Right atrium auricular region (tissue), 2 donors: Measurements from ENCODE around the gene ARMH3. TPM values are rescaled to one million over a fixed set of nuclear protein-coding genes. Genes with fewer than 3 reads are reported as not detected.

Experiments
- DNase-seq: peaks from one replicate; pipeline ENCODE4 v3.0.0-alpha.2; 2019; ENCODE audit warnings: low spot score
- H3K27ac ChIP-seq, 2 donors: fragments of 200-600 bp; sonication (generic); 1 replicate in 1 of 2; 2 replicates in 1 of 2; pipeline ENCODE4 v1.5.1; 2016 to 2019
- H3K27me3 ChIP-seq, 2 donors: fragments of 200-600 bp; sonication (generic); one replicate each; pipeline versions ENCODE4 v1.5.1 to v1.6.0; 2017 to 2019
- H3K36me3 ChIP-seq: fragments of 200-600 bp; sonication (generic); one replicate; pipeline ENCODE4 v1.5.1; 2016
- H3K4me1 ChIP-seq, 2 donors: fragments of 200-600 bp; sonication (generic); one replicate each; pipeline versions ENCODE4 v1.5.1 to v1.6.0; 2017 to 2019
- H3K4me3 ChIP-seq, 2 donors: fragments of 200-600 bp; sonication (generic); 1 replicate in 1 of 2; 2 replicates in 1 of 2; pipeline ENCODE4 v1.5.1; 2017 to 2019; ENCODE audit warnings: mild to moderate bottlenecking in 1 of 2, moderate library complexity in 1 of 2
- H3K9me3 ChIP-seq, 2 donors: fragments of 200-600 bp; sonication (generic); one replicate each; pipeline ENCODE4 v1.5.1; 2019
- CTCF ChIP-seq, 2 donors: fragments of 200-600 bp; sonication (generic); IDR thresholded peaks; one replicate each; pipeline ENCODE4 v1.5.1; 2019; ENCODE audit warnings: antibody characterized with exemption in 2 of 2
- total RNA-seq, 2 donors: library from RNA; depleted of rRNA; stranded (reverse); fragments of >200 nt; gene quantifications; one replicate each; pipeline ENCODE4 v1.1.0, GENCODE V29; 2016

The ARMH3 gene
- total RNA-seq, 2 donors from 2014 or later: 25.4 to 28.5 TPM

DNA sequence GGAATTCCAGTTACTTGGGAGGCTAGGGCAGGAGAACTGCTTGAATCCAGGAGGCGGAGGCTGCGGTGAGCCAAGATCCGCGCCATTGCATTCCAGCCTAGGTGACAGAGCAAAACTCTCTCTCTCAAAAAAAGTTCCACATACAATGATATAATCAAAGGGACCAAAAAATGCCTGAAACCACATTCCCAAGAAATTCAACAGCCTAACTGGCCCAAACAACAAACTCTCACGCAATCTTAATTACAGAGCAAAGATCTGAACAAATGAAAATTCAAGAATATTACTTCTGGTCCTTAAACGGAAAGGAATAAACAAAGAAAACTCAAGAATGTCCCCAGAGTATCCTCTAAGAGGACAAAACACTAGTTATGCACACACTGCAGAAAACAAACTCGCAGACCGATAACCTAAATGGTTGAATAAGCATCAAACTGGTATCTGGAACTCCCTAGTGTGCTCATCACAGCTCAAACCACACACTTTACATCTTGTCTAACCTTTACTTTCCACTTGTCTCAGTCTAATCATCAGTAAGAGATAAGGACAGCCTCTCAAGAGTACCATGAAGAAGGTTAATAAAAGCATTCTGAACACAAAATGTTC lies 241.4 kb downstream of the ARMH3 start:
- Histone ChIP-seq H3K9me3 (no peaks in the 10 kb centered on the region), H3K36me3 (peaks cover 21% of the 10 kb centered on the region), H3K27me3 (no peaks in the 10 kb centered on the region), H3K4me1 (peaks cover 0 to 57% of the 10 kb centered on the region in 2 donors), H3K4me3 (peak overlapping the region; percentile 97 to 100), H3K27ac (peak overlapping the region; percentile 12 to 44)
- no peak for TF ChIP-seq CTCF (IDR thresholded peaks at IDR 0.05)
- DNase-seq: peak; percentile 52

- peaks cover 37% of the 10 kb centered on the region for H3K36me3 ChIP-seq
- no peaks in the 10 kb centered on the region for H3K9me3 ChIP-seq
- H3K4me1 ChIP-seq: peaks cover 0 to 47% of the 10 kb centered on the region in 2 donors
- no peaks in the 10 kb centered on the region for H3K27me3 ChIP-seq
- H3K27ac ChIP-seq: no peak overlapping the region
- peak; percentile 55 for DNase-seq
- no peak for TF ChIP-seq CTCF (IDR thresholded peaks at IDR 0.05)
- H3K4me3 ChIP-seq: no peak overlapping the region
These were observed 243.4 kb downstream of the ARMH3 start for GRCh38 chr10:101812606-101813005.

DNA sequence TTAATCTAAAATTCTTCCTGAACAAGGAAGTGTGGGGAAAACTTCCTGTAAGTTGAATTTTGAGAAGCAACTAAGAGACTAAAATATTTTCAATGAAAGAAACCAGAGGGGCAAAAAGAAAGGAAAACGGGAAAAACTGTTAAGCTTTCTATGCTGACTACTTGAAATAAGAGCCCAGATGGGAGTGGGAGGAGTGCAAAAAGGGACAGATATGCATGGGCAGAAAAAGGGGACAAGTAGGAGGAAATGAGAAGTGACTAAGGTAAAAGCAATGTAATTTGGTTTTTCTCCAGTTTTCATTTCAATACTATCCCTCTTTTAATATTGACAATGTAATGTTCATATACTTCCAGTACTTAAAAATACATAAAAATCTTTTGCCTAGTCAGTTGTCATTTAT lies 248.8 kb downstream of the ARMH3 start:
- Histone ChIP-seq H3K9me3 (no peaks in the 10 kb centered on the region), H3K4me3 (no peak overlapping the region), H3K27me3 (no peaks in the 10 kb centered on the region), H3K27ac (no peak overlapping the region), H3K4me1 (peaks cover 0 to 12% of the 10 kb centered on the region in 2 donors), H3K36me3 (peaks cover 92% of the 10 kb centered on the region)
- no peak for DNase-seq
- no peak for TF ChIP-seq CTCF (IDR thresholded peaks at IDR 0.05)

DNA sequence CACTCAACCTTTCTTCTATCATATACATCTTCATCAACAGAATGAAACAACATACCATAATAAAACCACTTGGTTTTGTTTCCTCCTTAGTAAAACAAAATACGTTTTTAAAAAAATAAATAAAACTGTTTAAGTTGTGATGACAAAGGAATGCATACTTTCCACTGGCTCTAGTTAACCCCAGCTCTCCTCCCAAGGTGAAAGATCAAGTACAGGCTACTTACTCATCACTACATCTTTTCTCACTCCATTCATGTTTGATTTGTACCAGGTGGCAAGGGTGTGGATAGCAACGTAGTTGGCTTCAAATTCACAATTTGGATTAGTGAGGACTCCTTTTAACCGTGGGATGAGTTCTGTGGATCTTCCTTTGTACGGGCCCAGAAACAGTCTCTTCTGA lies 252.5 kb downstream of the ARMH3 start:
- no peak for TF ChIP-seq CTCF (IDR thresholded peaks at IDR 0.05)
- Histone ChIP-seq H3K27ac (no peak overlapping the region), H3K4me3 (no peak overlapping the region), H3K27me3 (no peaks in the 10 kb centered on the region), H3K9me3 (no peaks in the 10 kb centered on the region), H3K36me3 (peaks cover 96% of the 10 kb centered on the region), H3K4me1 (no peaks in the 10 kb centered on the region)
- no peak for DNase-seq

DNA sequence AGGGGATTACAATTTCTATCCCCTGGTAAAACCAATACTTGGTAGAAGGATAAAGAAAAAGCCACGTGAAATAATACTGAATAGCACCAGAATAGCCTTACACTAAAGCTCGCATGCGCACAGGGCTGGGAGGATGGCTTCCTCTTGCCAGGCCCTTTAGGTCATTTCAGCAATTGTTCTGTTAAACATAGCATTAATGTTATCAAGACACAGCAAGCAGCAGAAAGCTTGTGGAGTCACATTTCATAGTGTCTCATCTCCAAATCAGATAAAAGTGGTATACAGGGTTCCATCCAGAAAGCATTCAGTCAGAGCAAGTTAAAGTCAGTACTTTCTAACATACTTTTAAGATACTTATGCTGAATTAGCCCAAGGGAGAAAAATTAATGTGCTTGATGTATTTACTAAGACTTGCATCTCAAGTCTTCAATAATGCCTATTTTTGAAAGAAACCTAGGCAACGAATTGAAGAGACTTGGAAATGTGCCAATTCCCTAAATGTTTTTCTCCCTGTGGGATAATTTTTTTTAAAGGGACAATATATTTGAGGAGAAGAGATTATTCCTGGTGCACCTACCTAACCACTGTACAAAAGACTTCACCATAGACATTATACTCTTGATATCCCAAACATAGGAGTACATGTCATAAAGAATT lies 258.4 kb downstream of the ARMH3 start:
- no peak overlapping the region for H3K4me3 ChIP-seq
- no peak for DNase-seq
- TF ChIP-seq CTCF (IDR thresholded peaks at IDR 0.05): no peak
- peaks cover 0 to 10% of the 10 kb centered on the region in 2 donors for H3K4me1 ChIP-seq
- no peaks in the 10 kb centered on the region for H3K9me3 ChIP-seq
- H3K27ac ChIP-seq: no peak overlapping the region
- no peaks in the 10 kb centered on the region for H3K27me3 ChIP-seq
- H3K36me3 ChIP-seq: peaks cover 97% of the 10 kb centered on the region

Other genes with a start within 250 kb of the ARMH3 start
- 10 to 100 TPM; 41.6 to 50.9 TPM for gene OGA, start 237.7 kb downstream of the ARMH3 start, total RNA-seq
- 100 to 1,000 TPM; 192 to 653 TPM for gene KCNIP2, start 212.4 kb downstream of the ARMH3 start, total RNA-seq
- gene HPS6, start 9.2 kb upstream of the ARMH3 start, total RNA-seq: 10 to 100 TPM; 11.2 to 15.6 TPM
- gene LDB1, start 64.2 kb upstream of the ARMH3 start, total RNA-seq: 10 to 100 TPM; 32.2 to 59.7 TPM
- gene PPRC1, start 76.9 kb upstream of the ARMH3 start, total RNA-seq: 10 to 100 TPM; 10.9 to 20.6 TPM
- 10 to 100 TPM; 42.2 to 47.8 TPM for gene NOLC1, start 96.2 kb upstream of the ARMH3 start, total RNA-seq
- under 1 TPM in 1 of 2 donors, not detected in 1; 0.39 TPM for gene ELOVL3, start 170.1 kb upstream of the ARMH3 start, total RNA-seq
- under 1 TPM; 0.28 to 0.96 TPM for gene PITX3, start 185.3 kb upstream of the ARMH3 start, total RNA-seq
- 10 to 100 TPM; 38.5 to 38.9 TPM for gene GBF1, start 189.4 kb upstream of the ARMH3 start, total RNA-seq